Duodenal mucosa (tissue), 2 donors: ENCODE results near the gene MAML3.

Experiments used
- H3K27ac ChIP-seq: one replicate; pipeline ENCODE4 v1.7.0; 2013; ENCODE audit warnings: low read depth, low read length
- H3K27me3 ChIP-seq, 2 donors: one replicate each; pipeline ENCODE4 v1.7.0; 2013; ENCODE audit warnings: low read length in 2 of 2, control low read depth in 1 of 2; ENCODE audit not compliant: insufficient read depth in 2 of 2, control insufficient read depth in 1 of 2
- H3K36me3 ChIP-seq, 2 donors: one replicate each; pipeline ENCODE4 v1.7.0; 2013; ENCODE audit warnings: low read length in 2 of 2, control low read depth in 1 of 2; ENCODE audit not compliant: insufficient read depth in 2 of 2, control insufficient read depth in 1 of 2
- H3K4me1 ChIP-seq, 2 donors: one replicate each; pipeline ENCODE4 v1.7.0; 2013; ENCODE audit warnings: low read length in 2 of 2, control low read depth in 1 of 2; ENCODE audit not compliant: insufficient read depth in 2 of 2, control insufficient read depth in 1 of 2
- H3K4me3 ChIP-seq, 2 donors: one replicate each; pipeline ENCODE4 v1.7.0; 2013; ENCODE audit warnings: low read length in 2 of 2, low read depth in 1 of 2
- H3K9ac ChIP-seq, 2 donors: one replicate each; pipeline ENCODE4 v1.7.0; 2013; ENCODE audit warnings: low read length in 2 of 2, low read depth in 1 of 2
- H3K9me3 ChIP-seq, 2 donors: one replicate each; pipeline ENCODE4 v1.7.0; 2013; ENCODE audit warnings: low read length in 2 of 2, control low read depth in 1 of 2; ENCODE audit not compliant: control insufficient read depth in 1 of 2

Gene MAML3

DNA sequence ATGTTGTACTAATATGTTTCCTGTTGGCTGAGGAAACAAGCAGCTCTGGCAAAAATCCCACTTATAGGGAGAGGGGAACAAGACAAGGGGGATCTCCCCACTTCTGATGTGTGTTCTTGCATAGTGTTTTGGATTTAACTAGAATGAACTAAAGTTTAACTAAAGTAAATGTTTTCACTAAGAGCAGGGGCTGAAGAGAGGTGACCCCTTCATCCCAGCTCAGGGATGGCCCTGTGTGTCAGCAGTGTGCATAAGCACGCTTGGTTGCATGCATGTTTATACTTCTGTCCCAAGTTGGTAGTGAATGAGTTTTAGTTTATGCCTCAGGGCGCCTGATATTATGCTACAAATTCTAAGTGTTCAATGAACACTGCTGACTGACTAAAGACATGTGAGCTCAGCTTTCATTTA lies 319.0 kb downstream of the MAML3 start:
- Histone ChIP-seq H3K36me3 (no peaks in the 10 kb centered on the region), H3K27me3 (no peaks in the 10 kb centered on the region), H3K4me1 (peaks cover 0 to 25% of the 10 kb centered on the region in 2 donors), H3K9ac (no peak overlapping the region), H3K9me3 (no peaks in the 10 kb centered on the region), H3K4me3 (no peak overlapping the region), H3K27ac (no peak overlapping the region)

DNA sequence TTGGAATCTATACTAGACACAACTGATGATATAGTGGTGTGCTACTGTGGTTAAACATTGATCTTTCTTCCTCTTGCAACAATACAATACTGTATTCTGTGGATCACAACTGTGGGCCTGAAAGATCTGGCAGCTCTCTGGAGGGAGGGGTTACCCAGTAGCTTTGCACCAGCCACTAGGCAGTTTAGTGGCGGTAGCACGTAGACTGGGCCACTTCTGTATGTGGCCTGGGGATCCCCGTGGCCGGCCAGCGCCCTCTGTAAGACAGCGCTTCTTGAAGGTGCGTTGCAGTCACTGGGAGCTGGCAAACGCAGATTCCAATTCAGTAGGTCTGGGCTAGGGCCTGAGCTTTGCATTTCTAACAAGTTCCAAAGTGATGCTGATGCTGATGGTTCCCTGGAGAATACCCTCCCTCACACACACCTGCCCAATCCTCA lies 319.7 kb downstream of the MAML3 start:
- H3K9me3 ChIP-seq = no peaks in the 10 kb centered on the region
- no peak overlapping the region for H3K9ac ChIP-seq
- H3K27ac ChIP-seq = no peak overlapping the region
- H3K4me1 ChIP-seq = peaks cover 0 to 25% of the 10 kb centered on the region in 2 donors
- H3K36me3 ChIP-seq = no peaks in the 10 kb centered on the region
- no peaks in the 10 kb centered on the region for H3K27me3 ChIP-seq
- no peak overlapping the region for H3K4me3 ChIP-seq

DNA sequence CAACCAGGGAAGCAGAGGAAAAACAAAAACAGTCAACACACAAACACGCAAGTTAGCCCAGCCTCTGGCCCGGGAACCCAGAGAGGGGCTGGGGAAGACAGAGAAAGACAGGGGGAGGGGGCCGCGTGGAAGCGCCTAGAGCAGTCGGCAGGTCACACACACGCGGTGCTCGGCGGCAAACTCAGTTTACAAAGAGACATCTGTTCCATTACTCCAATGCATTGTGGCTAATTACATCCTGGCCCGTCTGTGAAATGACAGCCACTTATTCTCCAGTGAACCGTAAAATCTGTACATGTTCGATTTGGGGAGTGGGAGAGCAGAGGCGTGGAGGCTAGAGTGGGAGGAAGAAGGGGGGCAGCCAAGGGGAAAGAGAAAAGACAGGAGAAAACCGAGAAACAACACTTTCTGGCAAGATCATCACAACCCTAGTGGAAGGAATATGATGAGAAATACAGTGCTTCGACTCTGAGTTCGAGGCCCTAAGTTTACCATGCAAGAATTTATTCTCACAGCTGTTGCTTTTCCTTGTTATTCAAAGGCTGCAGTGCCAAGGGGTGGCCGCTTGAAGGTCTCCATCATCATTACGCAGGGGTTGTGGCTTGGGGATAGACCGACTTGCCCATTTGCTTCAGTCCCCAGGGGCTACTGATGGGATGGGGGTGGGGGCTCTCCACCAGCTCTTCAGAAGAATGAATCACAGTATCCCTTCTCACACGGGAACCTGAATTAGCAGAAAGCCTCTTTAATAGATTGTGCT lies 320.7 kb downstream of the MAML3 start:
- H3K36me3 ChIP-seq = no peaks in the 10 kb centered on the region

DNA sequence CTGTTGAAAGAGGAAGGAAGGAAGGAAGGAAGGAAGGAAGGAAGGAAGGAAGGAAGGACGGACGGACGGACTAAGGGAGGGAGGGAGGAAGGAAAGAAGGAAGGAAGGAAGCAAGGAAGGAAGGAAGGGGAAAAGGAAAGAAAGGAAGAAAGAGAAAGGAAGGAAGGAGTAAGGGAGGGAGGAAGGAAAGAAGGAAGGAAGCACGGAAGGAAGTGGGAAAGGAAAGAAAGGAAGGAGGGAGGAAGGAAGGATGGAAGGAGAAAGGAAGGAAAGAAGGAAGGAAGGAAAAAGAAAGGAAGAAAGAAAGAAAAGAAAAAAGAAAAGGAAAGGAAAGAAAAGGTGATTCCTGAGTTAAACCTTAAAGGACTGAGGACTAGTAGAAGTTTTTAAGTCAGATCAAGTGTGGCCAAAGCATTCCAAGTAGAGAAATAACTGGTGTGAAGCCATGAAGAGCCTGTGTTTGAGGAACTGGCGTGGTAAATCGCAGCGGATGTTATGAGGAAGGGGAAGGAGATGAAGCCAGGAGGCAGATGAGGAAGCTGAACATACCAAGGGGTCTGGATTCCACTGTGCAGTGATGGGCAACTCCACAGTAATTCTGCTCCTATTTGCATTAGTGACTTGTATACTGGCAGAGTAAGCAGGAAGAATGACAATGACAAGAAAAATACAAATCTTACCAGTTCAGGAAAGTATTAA lies 324.9 kb downstream of the MAML3 start:
- H3K9me3 ChIP-seq = no peaks in the 10 kb centered on the region
- no peaks in the 10 kb centered on the region for H3K36me3 ChIP-seq
- no peak overlapping the region for H3K9ac ChIP-seq
- peaks cover 0 to 12% of the 10 kb centered on the region in 2 donors for H3K4me1 ChIP-seq
- no peak overlapping the region for H3K4me3 ChIP-seq
- no peak overlapping the region for H3K27ac ChIP-seq
- no peaks in the 10 kb centered on the region for H3K27me3 ChIP-seq

More for the DNA sequence above, 320.7 kb downstream of the MAML3 start:
- Histone ChIP-seq H3K27me3 (no peaks in the 10 kb centered on the region), H3K4me1 (peaks cover 0 to 25% of the 10 kb centered on the region in 2 donors), H3K9ac (no peak overlapping the region), H3K9me3 (no peaks in the 10 kb centered on the region), H3K4me3 (no peak overlapping the region), H3K27ac (no peak overlapping the region)

DNA sequence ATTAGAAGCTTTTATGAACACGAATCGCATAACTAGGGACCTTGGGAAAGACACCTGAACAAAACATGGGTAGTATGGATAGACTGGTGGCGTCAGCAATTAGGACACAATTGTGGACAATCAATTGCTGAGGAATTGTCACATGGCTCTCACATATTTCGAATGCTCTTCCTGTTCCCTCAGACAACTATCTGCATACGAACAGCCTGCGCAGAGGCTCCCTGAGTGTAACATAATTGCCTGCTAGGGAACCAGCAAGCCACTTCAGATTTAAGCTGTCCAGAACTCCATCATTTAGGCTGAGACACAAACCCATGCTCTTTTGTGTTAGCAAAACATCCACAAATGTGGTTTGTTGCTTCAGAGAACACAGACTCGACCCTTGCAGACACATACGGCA lies 327.6 kb downstream of the MAML3 start:
- Histone ChIP-seq H3K4me3 (no peak overlapping the region), H3K27ac (no peak overlapping the region)

DNA sequence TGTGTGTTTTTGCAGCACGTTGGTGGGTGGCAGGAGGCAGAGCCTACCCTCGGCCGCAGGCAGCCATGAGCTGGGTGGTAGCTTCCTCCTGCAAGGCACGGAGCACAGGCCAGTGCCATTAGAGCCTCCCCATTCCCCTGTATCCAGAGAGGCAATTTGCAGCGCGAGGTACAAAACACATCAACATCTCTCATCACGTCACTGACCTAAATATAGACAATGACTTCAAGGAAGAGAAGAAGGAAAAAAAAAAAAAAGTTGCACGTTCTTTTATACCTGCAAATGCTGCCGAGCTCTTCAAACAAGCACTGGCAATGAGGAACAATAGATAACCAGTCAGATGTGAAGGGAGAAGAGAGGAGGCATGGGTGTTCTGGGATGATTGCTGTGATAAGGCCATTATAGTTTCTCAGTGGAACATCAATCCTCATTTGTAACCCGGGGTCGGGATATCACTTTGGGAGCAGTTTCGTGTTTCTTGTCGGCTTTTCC lies 328.4 kb downstream of the MAML3 start:
- H3K36me3 ChIP-seq = no peaks in the 10 kb centered on the region
- no peak overlapping the region for H3K4me3 ChIP-seq
- no peaks in the 10 kb centered on the region for H3K4me1 ChIP-seq
- H3K9ac ChIP-seq = no peak overlapping the region
- H3K27me3 ChIP-seq = no peaks in the 10 kb centered on the region
- no peak overlapping the region for H3K27ac ChIP-seq
- H3K9me3 ChIP-seq = no peaks in the 10 kb centered on the region

More for the DNA sequence above, 327.6 kb downstream of the MAML3 start:
- no peaks in the 10 kb centered on the region for H3K27me3 ChIP-seq
- H3K9me3 ChIP-seq = no peaks in the 10 kb centered on the region
- no peak overlapping the region for H3K9ac ChIP-seq
- peaks cover 0 to 7% of the 10 kb centered on the region in 2 donors for H3K4me1 ChIP-seq
- no peaks in the 10 kb centered on the region for H3K36me3 ChIP-seq

DNA sequence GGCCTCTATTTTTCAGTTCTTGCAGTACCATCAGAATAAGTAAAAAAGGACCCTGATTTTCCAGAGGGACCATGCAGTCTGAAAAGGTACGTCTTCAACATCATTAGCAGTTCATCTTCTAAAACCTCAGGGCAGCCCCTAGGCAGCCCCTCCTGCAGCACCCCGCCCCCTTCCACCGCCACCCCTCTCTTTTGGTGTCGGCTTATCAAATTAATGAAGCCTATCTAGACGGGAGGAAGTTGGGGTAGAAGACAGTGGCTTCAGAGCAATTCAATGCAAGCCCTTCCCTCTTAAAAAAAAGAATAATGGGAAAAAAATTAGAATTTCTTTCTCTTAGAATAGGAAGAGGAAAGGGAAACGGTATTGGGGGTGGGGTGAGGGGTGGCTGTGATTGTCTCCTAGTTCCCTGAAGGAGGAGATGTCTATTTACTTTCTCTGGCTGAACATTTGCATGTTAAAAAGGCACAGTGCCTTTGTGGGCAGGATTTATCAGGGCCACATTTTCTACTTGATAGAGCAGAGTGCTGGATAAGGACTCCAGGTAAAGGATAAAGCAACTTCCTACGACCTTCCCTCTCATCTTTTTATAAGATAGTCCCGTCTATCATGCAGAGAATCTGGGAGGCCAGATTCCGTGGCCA lies 329.0 kb downstream of the MAML3 start:
- no peak overlapping the region for H3K27ac ChIP-seq
- no peak overlapping the region for H3K9ac ChIP-seq
- no peaks in the 10 kb centered on the region for H3K27me3 ChIP-seq
- no peak overlapping the region for H3K4me3 ChIP-seq
- H3K36me3 ChIP-seq = no peaks in the 10 kb centered on the region
- no peaks in the 10 kb centered on the region for H3K9me3 ChIP-seq
- no peaks in the 10 kb centered on the region for H3K4me1 ChIP-seq

DNA sequence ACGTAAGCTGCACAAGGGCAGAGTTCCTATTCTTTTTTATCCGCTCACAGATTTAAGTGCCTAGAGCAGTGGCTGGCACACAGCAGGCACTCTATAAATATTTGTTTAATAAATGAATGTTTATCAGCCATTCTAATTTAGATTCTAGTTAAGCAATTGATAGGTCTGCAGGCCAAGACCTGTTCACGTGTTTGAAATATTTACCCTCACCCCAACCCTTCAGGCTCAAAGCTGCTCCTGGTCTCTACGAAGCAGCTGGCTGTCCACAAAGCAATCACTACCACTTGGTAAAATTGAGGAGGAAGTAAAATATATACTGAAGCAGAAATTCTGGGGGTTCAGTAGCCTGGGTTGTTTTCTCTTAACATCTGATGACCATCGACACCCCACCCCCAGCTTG lies 330.2 kb downstream of the MAML3 start:
- no peaks in the 10 kb centered on the region for H3K4me1 ChIP-seq
- H3K9ac ChIP-seq = no peak overlapping the region
- no peaks in the 10 kb centered on the region for H3K36me3 ChIP-seq
- no peaks in the 10 kb centered on the region for H3K27me3 ChIP-seq
- H3K9me3 ChIP-seq = no peaks in the 10 kb centered on the region
- H3K4me3 ChIP-seq = no peak overlapping the region
- no peak overlapping the region for H3K27ac ChIP-seq

DNA sequence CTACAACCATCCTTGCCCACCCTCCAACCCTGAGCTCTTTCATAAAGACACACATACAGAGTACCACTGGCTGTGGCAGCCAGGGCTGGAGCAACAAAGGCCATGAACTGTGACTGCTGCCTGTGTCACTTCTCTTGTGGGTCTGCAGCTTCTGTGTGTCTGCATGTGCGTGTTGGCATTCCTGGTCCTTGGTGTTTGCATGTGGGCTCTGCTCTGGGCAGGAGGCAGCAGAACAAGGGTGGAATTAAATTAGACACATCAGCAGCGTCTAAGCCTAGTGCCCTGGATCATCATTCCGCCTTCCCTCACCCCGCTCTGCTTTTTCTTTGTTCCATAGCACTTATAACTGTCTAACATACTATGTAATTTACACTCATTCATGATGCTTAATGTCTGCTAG lies 330.6 kb downstream of the MAML3 start:
- Histone ChIP-seq H3K36me3 (no peaks in the 10 kb centered on the region), H3K9ac (no peak overlapping the region), H3K4me1 (no peaks in the 10 kb centered on the region), H3K27me3 (no peaks in the 10 kb centered on the region), H3K4me3 (no peak overlapping the region), H3K9me3 (no peaks in the 10 kb centered on the region), H3K27ac (no peak overlapping the region)

DNA sequence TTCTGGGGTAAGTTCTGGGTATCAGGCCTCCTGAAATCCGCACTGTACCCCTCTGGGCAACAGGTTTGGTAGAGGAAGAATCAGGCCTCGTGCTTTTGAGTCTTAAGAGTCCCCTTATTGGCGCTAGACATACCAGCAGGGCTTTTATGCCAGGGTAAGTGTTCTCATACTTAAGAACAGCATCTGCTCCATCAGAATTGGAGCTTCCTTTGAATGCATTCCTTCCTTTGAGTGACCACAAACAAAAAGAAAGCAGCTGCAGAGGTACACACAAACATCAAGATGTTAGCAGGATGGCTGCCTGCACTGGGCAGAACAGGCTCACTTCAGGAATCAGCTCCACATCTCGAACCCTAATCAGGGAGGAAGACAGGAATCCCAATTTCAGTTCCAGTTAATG lies 331.6 kb downstream of the MAML3 start:
- Histone ChIP-seq H3K36me3 (no peaks in the 10 kb centered on the region), H3K4me1 (no peaks in the 10 kb centered on the region), H3K27ac (no peak overlapping the region), H3K27me3 (no peaks in the 10 kb centered on the region), H3K4me3 (no peak overlapping the region), H3K9ac (no peak overlapping the region), H3K9me3 (no peaks in the 10 kb centered on the region)
